GM23338 (cell line): ENCODE results near the gene FNDC11. TPM values are rescaled to one million over a fixed set of nuclear protein-coding genes. Genes with fewer than 3 reads are reported as not detected.
"Not testable (repeated sequence)": the region's sequence is repeated elsewhere in the genome, so short reads cannot be mapped to it uniquely, and the experiment has no call there.

Source experiments
- ATAC-seq: fragments of 200-7000 bp; cut with Tn5 transposase; 3 replicates; pipeline ENCODE4 v1.9.1; 2020
- DNase-seq: peaks from one replicate; pipeline ENCODE4 v3.0.0-alpha.2; 2015; ENCODE audit warnings: low spot score
- H2AFZ ChIP-seq: fragments of 200-600 bp; sonication (generic); 2 replicates; pipeline ENCODE4 v1.8.0; 2016; ENCODE audit warnings: antibody characterized with exemption, mild to moderate bottlenecking, moderate library complexity
- H3F3A ChIP-seq: fragments of 200-600 bp; sonication (generic); replicated peaks from 2 replicates; pipeline ENCODE4 v1.8.0; 2017; ENCODE audit warnings: antibody characterized with exemption, mixed run types, low read depth
- H3K27ac ChIP-seq: fragments of 200-600 bp; sonication (generic); 2 replicates; pipeline ENCODE4 v1.6.1; 2016; ENCODE audit warnings: low read depth
- H3K27me3 ChIP-seq: fragments of 200-600 bp; sonication (generic); 2 replicates; pipeline ENCODE4 v1.8.0; 2016; ENCODE audit warnings: mild to moderate bottlenecking, mixed run types, moderate library complexity; ENCODE audit not compliant: insufficient read depth
- H3K36me3 ChIP-seq: fragments of 200-600 bp; sonication (generic); 2 replicates; pipeline ENCODE4 v1.8.0; 2016; ENCODE audit warnings: mild to moderate bottlenecking; ENCODE audit not compliant: insufficient read depth
- H3K4me1 ChIP-seq: fragments of 200-600 bp; sonication (generic); 2 replicates; pipeline ENCODE4 v1.8.0; 2016; ENCODE audit warnings: mild to moderate bottlenecking, moderate library complexity; ENCODE audit not compliant: insufficient read depth
- H3K4me2 ChIP-seq: fragments of 200-600 bp; sonication (generic); 2 replicates; pipeline ENCODE4 v1.7.1; 2017; ENCODE audit warnings: mixed run types
- H3K4me3 ChIP-seq: fragments of 200-600 bp; sonication (generic); 2 replicates; pipeline ENCODE4 v1.6.1; 2016; ENCODE audit warnings: mixed run types
- H3K79me2 ChIP-seq: fragments of 200-600 bp; sonication (generic); replicated peaks from 2 replicates; pipeline ENCODE4 v1.8.0; 2017; ENCODE audit warnings: mild to moderate bottlenecking; ENCODE audit not compliant: insufficient read depth
- H3K9me2 ChIP-seq: fragments of 200-600 bp; sonication (generic); 2 replicates; pipeline ENCODE4 v1.8.0; 2017; ENCODE audit not compliant: insufficient read depth
- H4K20me1 ChIP-seq: fragments of 200-600 bp; sonication (generic); replicated peaks from 2 replicates; pipeline ENCODE4 v1.8.0; 2017; ENCODE audit warnings: mild to moderate bottlenecking; ENCODE audit not compliant: insufficient read depth
- H3K27ac Mint-ChIP-seq: 2 replicates; pipeline ENCODE4 v1.8.0; 2020; ENCODE audit warnings: inconsistent platforms, mild to moderate bottlenecking, moderate library complexity, mixed read lengths
- H3K27me3 Mint-ChIP-seq: 3 replicates; pipeline ENCODE4 v1.8.0; 2022; ENCODE audit warnings: low read depth, mild to moderate bottlenecking, moderate library complexity, mixed read lengths, inconsistent platforms; ENCODE audit not compliant: insufficient read depth, poor library complexity
- H3K36me3 Mint-ChIP-seq: 3 replicates; pipeline ENCODE4 v1.8.0; 2021; ENCODE audit warnings: low read depth, mild to moderate bottlenecking, inconsistent platforms, moderate library complexity, mixed read lengths
- H3K4me1 Mint-ChIP-seq: 3 replicates; pipeline ENCODE4 v1.8.0; 2020; ENCODE audit warnings: mild to moderate bottlenecking, inconsistent platforms, mixed read lengths
- H3K4me3 Mint-ChIP-seq: 3 replicates; pipeline ENCODE4 v1.8.0; 2021; ENCODE audit warnings: moderate library complexity, mild to moderate bottlenecking, inconsistent platforms, mixed read lengths
- H3K9me3 Mint-ChIP-seq: 3 replicates; pipeline ENCODE4 v1.8.0; 2020; ENCODE audit warnings: moderate library complexity, mild to moderate bottlenecking, inconsistent platforms, mixed read lengths
- CREB1 ChIP-seq: fragments of 250-450 bp; sonication (Bioruptor Pico); IDR thresholded peaks from 2 replicates; pipeline ENCODE4 v1.5.0; 2020; ENCODE audit warnings: low read depth, mild to moderate bottlenecking, moderate library complexity
- ETS1 ChIP-seq: IDR thresholded peaks from 2 replicates; pipeline ENCODE4 v1.6.1; 2016; ENCODE audit warnings: antibody characterized with exemption
- EZH2 ChIP-seq: fragments of 200-600 bp; sonication (generic); IDR thresholded peaks from one replicate; pipeline ENCODE4 v1.8.0; 2017; ENCODE audit warnings: antibody characterized with exemption, mild to moderate bottlenecking, low read depth; ENCODE audit not compliant: unreplicated experiment
- EZH2phosphoT487 ChIP-seq: fragments of 200-600 bp; sonication (generic); IDR thresholded peaks from one replicate; pipeline ENCODE4 v1.8.1; 2018; ENCODE audit warnings: antibody characterized with exemption; ENCODE audit not compliant: unreplicated experiment
- JUNB ChIP-seq: IDR thresholded peaks from one replicate; pipeline ENCODE4 v1.6.1; 2016; ENCODE audit warnings: antibody characterized with exemption; ENCODE audit not compliant: unreplicated experiment
- STAT1 ChIP-seq: IDR thresholded peaks from one replicate; pipeline ENCODE4 v1.6.1; 2016; ENCODE audit warnings: antibody characterized with exemption; ENCODE audit not compliant: unreplicated experiment
- ZNF114 ChIP-seq: fragments of 250-450 bp; sonication (Bioruptor Pico); IDR thresholded peaks from 2 replicates; pipeline ENCODE4 v1.5.0; 2020; ENCODE audit warnings: mild to moderate bottlenecking, moderate library complexity
- ZNF331 ChIP-seq: fragments of 250-450 bp; sonication (Bioruptor Pico); IDR thresholded peaks from 2 replicates; pipeline ENCODE4 v1.5.0; 2020; ENCODE audit warnings: low read depth, mild to moderate bottlenecking, moderate library complexity
- polyA plus RNA-seq: library from polyadenylated mRNA; unstranded; fragments of >200 nt; fragmentation: Nextera tagmentation; extraction: Ambion mirVana; gene quantifications from 2 replicates; pipeline ENCODE4 v1.2.1, GENCODE V29; 2016
- total RNA-seq: library from RNA; depleted of rRNA; stranded (reverse); fragments of >200 nt; shearing (Covaris generic); gene quantifications from 2 replicates; pipeline ENCODE4 v1.2.3, GENCODE V29; 2014
- TF ChIP-seq, protein P1 (sequence below), 2 experiments: fragments of 200-600 bp in 1 of 2; sonication (generic) in 1 of 2; conservative IDR thresholded peaks; 2 replicates each; pipeline versions ENCODE4 v1.5.1 to v1.6.1; 2016 to 2017; ENCODE audit warnings: antibody characterized with exemption in 2 of 2, low read depth in 2 of 2, mild to moderate bottlenecking in 2 of 2, moderate library complexity in 1 of 2
- TF ChIP-seq, protein P2 (sequence below): fragments of 250-450 bp; sonication (Bioruptor Pico); IDR thresholded peaks from 2 replicates; pipeline ENCODE4 v1.5.0; 2020; ENCODE audit warnings: mild to moderate bottlenecking, moderate library complexity

Gene FNDC11
- total and polyA plus RNA-seq, 2 experiments from 2014 or later: 3.4 to 5.3 TPM

DNA sequence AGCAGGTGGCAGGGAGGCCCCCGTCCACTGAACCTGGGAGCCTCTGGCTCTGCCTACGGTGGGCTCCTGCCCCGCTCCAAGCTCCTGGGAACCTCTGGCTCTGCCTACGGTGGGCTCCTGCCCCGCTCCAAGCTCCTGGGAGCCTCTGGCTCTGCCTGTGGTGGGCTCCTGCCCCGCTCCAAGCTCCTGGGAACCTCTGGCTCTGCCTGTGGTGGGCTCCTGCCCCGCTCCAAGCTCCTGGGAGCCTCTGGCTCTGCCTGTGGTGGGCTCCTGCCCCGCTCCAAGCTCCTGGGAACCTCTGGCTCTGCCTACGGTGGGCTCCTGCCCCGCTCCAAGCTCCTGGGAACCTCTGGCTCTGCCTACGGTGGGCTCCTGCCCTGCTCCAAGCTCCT is 17.1 kb downstream of the FNDC11 start:
- H3K9me3 Mint-ChIP-seq, H3K36me3 Mint-ChIP-seq, H3K27me3 ChIP-seq, H4K20me1 ChIP-seq, H3K9me2 ChIP-seq, H3K4me3 Mint-ChIP-seq, H3K27ac Mint-ChIP-seq, H3K4me1 ChIP-seq, H2AFZ ChIP-seq, H3K36me3 ChIP-seq, H3K4me1 Mint-ChIP-seq, H3K79me2 ChIP-seq, H3K27ac ChIP-seq, H3K4me2 ChIP-seq, DNase-seq, ATAC-seq, H3K27me3 Mint-ChIP-seq, H3K4me3 ChIP-seq, H3F3A ChIP-seq: not testable (repeated sequence)

- Mint-ChIP-seq H3K4me1 (no peaks in the 10 kb centered on the region), H3K27ac (no peak overlapping the region), H3K9me3 (no peaks in the 10 kb centered on the region), H3K27me3 (no peaks in the 10 kb centered on the region), H3K36me3 (no peaks in the 10 kb centered on the region), H3K4me3 (no peak overlapping the region)
- no peak overlapping the region for H3K4me2 ChIP-seq
- H4K20me1 ChIP-seq: no peaks in the 10 kb centered on the region
- no peak overlapping the region for H3K27ac ChIP-seq
- no peak overlapping the region for H3K4me3 ChIP-seq
- no peaks in the 10 kb centered on the region for H3K36me3 ChIP-seq
- no peaks in the 10 kb centered on the region; the same call in 1 of the 2 replicates for H3K4me1 ChIP-seq
- 0 out of 2 replicates have a peak, but pooled peaks cover 7% of the 10 kb centered on the region for H3F3A ChIP-seq
- no peaks in the 10 kb centered on the region for H3K27me3 ChIP-seq
- no peak for ATAC-seq
- no peaks in the 10 kb centered on the region for H3K9me2 ChIP-seq
- no peaks in the 10 kb centered on the region for H3K79me2 ChIP-seq
- no peak for DNase-seq
- H2AFZ ChIP-seq: no peak overlapping the region
- TF ChIP-seq STAT1 (no peak), EZH2phosphoT487 (no peak), ZNF114 (CRISPR knock-in tag) (no peak), EZH2 (no peak), ZNF331 (CRISPR knock-in tag) (no peak), CREB1 (CRISPR knock-in tag) (no peak), ETS1 (no peak), JUNB (no peak)
- TF ChIP-seq, protein P1, sequence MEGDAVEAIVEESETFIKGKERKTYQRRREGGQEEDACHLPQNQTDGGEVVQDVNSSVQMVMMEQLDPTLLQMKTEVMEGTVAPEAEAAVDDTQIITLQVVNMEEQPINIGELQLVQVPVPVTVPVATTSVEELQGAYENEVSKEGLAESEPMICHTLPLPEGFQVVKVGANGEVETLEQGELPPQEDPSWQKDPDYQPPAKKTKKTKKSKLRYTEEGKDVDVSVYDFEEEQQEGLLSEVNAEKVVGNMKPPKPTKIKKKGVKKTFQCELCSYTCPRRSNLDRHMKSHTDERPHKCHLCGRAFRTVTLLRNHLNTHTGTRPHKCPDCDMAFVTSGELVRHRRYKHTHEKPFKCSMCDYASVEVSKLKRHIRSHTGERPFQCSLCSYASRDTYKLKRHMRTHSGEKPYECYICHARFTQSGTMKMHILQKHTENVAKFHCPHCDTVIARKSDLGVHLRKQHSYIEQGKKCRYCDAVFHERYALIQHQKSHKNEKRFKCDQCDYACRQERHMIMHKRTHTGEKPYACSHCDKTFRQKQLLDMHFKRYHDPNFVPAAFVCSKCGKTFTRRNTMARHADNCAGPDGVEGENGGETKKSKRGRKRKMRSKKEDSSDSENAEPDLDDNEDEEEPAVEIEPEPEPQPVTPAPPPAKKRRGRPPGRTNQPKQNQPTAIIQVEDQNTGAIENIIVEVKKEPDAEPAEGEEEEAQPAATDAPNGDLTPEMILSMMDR (conservative IDR thresholded peaks at IDR 0.05; ENCODE audit: low read depth in 2 of 2): no peak
- TF ChIP-seq, protein P2, sequence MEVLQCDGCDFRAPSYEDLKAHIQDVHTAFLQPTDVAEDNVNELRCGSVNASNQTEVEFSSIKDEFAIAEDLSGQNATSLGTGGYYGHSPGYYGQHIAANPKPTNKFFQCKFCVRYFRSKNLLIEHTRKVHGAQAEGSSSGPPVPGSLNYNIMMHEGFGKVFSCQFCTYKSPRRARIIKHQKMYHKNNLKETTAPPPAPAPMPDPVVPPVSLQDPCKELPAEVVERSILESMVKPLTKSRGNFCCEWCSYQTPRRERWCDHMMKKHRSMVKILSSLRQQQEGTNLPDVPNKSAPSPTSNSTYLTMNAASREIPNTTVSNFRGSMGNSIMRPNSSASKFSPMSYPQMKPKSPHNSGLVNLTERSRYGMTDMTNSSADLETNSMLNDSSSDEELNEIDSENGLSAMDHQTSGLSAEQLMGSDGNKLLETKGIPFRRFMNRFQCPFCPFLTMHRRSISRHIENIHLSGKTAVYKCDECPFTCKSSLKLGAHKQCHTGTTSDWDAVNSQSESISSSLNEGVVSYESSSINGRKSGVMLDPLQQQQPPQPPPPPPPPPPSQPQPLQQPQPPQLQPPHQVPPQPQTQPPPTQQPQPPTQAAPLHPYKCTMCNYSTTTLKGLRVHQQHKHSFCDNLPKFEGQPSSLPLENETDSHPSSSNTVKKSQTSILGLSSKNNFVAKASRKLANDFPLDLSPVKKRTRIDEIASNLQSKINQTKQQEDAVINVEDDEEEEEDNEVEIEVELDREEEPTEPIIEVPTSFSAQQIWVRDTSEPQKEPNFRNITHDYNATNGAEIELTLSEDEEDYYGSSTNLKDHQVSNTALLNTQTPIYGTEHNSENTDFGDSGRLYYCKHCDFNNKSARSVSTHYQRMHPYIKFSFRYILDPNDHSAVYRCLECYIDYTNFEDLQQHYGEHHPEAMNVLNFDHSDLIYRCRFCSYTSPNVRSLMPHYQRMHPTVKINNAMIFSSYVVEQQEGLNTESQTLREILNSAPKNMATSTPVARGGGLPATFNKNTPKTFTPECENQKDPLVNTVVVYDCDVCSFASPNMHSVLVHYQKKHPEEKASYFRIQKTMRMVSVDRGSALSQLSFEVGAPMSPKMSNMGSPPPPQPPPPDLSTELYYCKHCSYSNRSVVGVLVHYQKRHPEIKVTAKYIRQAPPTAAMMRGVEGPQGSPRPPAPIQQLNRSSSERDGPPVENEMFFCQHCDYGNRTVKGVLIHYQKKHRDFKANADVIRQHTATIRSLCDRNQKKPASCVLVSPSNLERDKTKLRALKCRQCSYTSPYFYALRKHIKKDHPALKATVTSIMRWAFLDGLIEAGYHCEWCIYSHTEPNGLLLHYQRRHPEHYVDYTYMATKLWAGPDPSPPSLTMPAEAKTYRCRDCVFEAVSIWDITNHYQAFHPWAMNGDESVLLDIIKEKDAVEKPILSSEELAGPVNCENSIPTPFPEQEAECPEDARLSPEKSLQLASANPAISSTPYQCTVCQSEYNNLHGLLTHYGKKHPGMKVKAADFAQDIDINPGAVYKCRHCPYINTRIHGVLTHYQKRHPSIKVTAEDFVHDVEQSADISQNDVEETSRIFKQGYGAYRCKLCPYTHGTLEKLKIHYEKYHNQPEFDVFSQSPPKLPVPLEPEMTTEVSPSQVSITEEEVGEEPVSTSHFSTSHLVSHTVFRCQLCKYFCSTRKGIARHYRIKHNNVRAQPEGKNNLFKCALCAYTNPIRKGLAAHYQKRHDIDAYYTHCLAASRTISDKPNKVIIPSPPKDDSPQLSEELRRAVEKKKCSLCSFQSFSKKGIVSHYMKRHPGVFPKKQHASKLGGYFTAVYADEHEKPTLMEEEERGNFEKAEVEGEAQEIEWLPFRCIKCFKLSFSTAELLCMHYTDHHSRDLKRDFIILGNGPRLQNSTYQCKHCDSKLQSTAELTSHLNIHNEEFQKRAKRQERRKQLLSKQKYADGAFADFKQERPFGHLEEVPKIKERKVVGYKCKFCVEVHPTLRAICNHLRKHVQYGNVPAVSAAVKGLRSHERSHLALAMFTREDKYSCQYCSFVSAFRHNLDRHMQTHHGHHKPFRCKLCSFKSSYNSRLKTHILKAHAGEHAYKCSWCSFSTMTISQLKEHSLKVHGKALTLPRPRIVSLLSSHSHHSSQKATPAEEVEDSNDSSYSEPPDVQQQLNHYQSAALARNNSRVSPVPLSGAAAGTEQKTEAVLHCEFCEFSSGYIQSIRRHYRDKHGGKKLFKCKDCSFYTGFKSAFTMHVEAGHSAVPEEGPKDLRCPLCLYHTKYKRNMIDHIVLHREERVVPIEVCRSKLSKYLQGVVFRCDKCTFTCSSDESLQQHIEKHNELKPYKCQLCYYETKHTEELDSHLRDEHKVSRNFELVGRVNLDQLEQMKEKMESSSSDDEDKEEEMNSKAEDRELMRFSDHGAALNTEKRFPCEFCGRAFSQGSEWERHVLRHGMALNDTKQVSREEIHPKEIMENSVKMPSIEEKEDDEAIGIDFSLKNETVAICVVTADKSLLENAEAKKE (CRISPR knock-in tag): no peak
Observed at GRCh38 chr20:63572071-63572787, 18.3 kb downstream of the FNDC11 start.
